ACC112 (cell line): ENCODE results near the gene PLA2G10.
"Not testable (repeated sequence)": the region's sequence is repeated elsewhere in the genome, so short reads cannot be mapped to it uniquely, and the experiment has no call there.

Experiments used
- H2AFZ ChIP-seq: fragments of 200-600 bp; sonication (generic); one replicate; pipeline ENCODE4 v1.6.0; 2017; ENCODE audit warnings: antibody characterized with exemption, low read length; ENCODE audit not compliant: unreplicated experiment
- H3K27ac ChIP-seq: fragments of 200-600 bp; sonication (generic); 2 replicates; pipeline ENCODE4 v1.5.1; 2014; ENCODE audit warnings: low read depth, mild to moderate bottlenecking, antibody characterized with exemption, low read length, moderate library complexity
- H3K27me3 ChIP-seq: fragments of 200-600 bp; sonication (generic); 2 replicates; pipeline ENCODE4 v1.6.1; 2014; ENCODE audit warnings: mild to moderate bottlenecking, antibody characterized with exemption, low read length, moderate library complexity, mixed read lengths; ENCODE audit not compliant: insufficient read depth
- H3K36me3 ChIP-seq: fragments of 200-600 bp; sonication (generic); 2 replicates; pipeline ENCODE4 v1.6.1; 2016; ENCODE audit warnings: mild to moderate bottlenecking, antibody characterized with exemption, low read length, moderate library complexity, mixed read lengths; ENCODE audit not compliant: insufficient read depth
- H3K4me1 ChIP-seq: fragments of 200-600 bp; sonication (generic); one replicate; pipeline ENCODE4 v1.6.1; 2016; ENCODE audit warnings: low read length, mixed read lengths; ENCODE audit not compliant: insufficient read depth, unreplicated experiment, control insufficient read depth
- H3K4me3 ChIP-seq: fragments of 200-600 bp; sonication (generic); 2 replicates; pipeline ENCODE4 v1.5.1; 2014; ENCODE audit warnings: mild to moderate bottlenecking, low read depth, low read length
- H3K79me2 ChIP-seq: fragments of 200-600 bp; sonication (generic); one replicate; pipeline ENCODE4 v1.6.0; 2016; ENCODE audit warnings: low read length; ENCODE audit not compliant: control insufficient read depth, unreplicated experiment, insufficient read depth

The PLA2G10 gene

GRCh38 chr16:14632693-14633569 is 61.2 kb downstream of the PLA2G10 start, which contains the start of gene BFAR:
BFAR (plus strand) TSS chr16:14632951; CDS start chr16:14644347, 11,396 bp downstream.
- Histone ChIP-seq H3K4me1 (peaks cover 32% of the 10 kb centered on the region), H3K4me3 (peak within 1 kb of the TSS; percentile 87), H3K27ac (peak within 1 kb of the TSS; percentile 89), H2AFZ (peak within 1 kb of the TSS; percentile 87), H3K27me3 (no peaks in the 10 kb centered on the region), H3K36me3 (peaks cover 14% of the 10 kb centered on the region), H3K79me2 (peaks cover 70% of the 10 kb centered on the region)

- Histone ChIP-seq H2AFZ (peak overlapping the region; percentile 92), H3K36me3 (peaks cover 22% of the 10 kb centered on the region; the same call in 1 of the 2 replicates), H3K27ac (peak overlapping the region; percentile 85), H3K79me2 (peaks cover 51% of the 10 kb centered on the region), H3K4me1 (peaks cover 32% of the 10 kb centered on the region), H3K4me3 (peak overlapping the region; percentile 90)
- not testable (repeated sequence) for H3K27me3 ChIP-seq
These were observed 63.3 kb downstream of the PLA2G10 start for GRCh38 chr16:14630620-14631330.

- peaks cover 22% of the 10 kb centered on the region; the same call in 1 of the 2 replicates for H3K36me3 ChIP-seq
- H3K4me1 ChIP-seq: peaks cover 28% of the 10 kb centered on the region
- peak within 1 kb of the TSS; percentile 90 for H3K4me3 ChIP-seq
- H3K79me2 ChIP-seq: peaks cover 44% of the 10 kb centered on the region
- H3K27ac ChIP-seq: peak within 1 kb of the TSS; percentile 85
- H3K27me3 ChIP-seq: no peaks in the 10 kb centered on the region
- peak within 1 kb of the TSS; percentile 92 for H2AFZ ChIP-seq
These were observed 64.0 kb downstream of the PLA2G10 start, which contains the start of gene PARN for GRCh38 chr16:14629919-14630619. PARN (minus strand) TSS chr16:14630260; CDS start chr16:14630125, 135 bp downstream.

GRCh38 chr16:14629612-14629918 is 64.5 kb downstream of the PLA2G10 start:
- peak overlapping the region; percentile 90 for H3K4me3 ChIP-seq
- peak overlapping the region; percentile 74 for H2AFZ ChIP-seq
- peaks cover 22% of the 10 kb centered on the region; the same call in 1 of the 2 replicates for H3K36me3 ChIP-seq
- H3K27me3 ChIP-seq: no peaks in the 10 kb centered on the region
- peak overlapping the region; percentile 60; the same call in 1 of the 2 replicates for H3K27ac ChIP-seq
- peaks cover 39% of the 10 kb centered on the region for H3K79me2 ChIP-seq
- H3K4me1 ChIP-seq: peaks cover 24% of the 10 kb centered on the region

- Histone ChIP-seq H3K36me3 (peaks cover 26% of the 10 kb centered on the region; the same call in 1 of the 2 replicates), H3K27me3 (no peaks in the 10 kb centered on the region), H3K79me2 (peaks cover 34% of the 10 kb centered on the region), H2AFZ (peak overlapping the region; percentile 74), H3K27ac (peak overlapping the region; percentile 60), H3K4me1 (peaks cover 21% of the 10 kb centered on the region), H3K4me3 (peak overlapping the region; percentile 90)
These were observed 65.1 kb downstream of the PLA2G10 start for GRCh38 chr16:14628806-14629611.

GRCh38 chr16:14627078-14627477 is 67.0 kb downstream of the PLA2G10 start:
- Histone ChIP-seq H3K36me3 (peaks cover 29% of the 10 kb centered on the region; the same call in 1 of the 2 replicates), H3K27ac (no peak overlapping the region), H3K4me3 (no peak overlapping the region), H3K27me3 (no peaks in the 10 kb centered on the region), H3K79me2 (peaks cover 21% of the 10 kb centered on the region), H3K4me1 (peaks cover 19% of the 10 kb centered on the region), H2AFZ (no peak overlapping the region)
